ENCODE results near the gene TRIM72. TPM values are rescaled to one million over a fixed set of nuclear protein-coding genes. Genes with fewer than 3 reads are reported as not detected.
"Not testable (repeated sequence)": the region's sequence is repeated elsewhere in the genome, so short reads cannot be mapped to it uniquely, and the experiment has no call there.

TRIM72 gene
- total RNA-seq, 1 donor from 2014 or later, result not detected

DNA sequence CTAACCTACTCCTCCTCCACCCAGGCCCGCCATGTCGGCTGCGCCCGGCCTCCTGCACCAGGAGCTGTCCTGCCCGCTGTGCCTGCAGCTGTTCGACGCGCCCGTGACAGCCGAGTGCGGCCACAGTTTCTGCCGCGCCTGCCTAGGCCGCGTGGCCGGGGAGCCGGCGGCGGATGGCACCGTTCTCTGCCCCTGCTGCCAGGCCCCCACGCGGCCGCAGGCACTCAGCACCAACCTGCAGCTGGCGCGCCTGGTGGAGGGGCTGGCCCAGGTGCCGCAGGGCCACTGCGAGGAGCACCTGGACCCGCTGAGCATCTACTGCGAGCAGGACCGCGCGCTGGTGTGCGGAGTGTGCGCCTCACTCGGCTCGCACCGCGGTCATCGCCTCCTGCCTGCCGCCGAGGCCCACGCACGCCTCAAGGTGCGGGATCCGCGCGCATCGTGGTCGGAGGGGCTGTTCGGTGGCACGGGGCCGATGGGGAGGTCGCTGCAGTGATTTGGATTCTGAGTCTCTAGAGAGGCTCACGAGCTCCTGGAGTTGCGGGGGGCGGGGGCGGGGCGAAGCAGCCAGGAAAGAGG, 878 bp downstream of the TRIM72 start:
- no peak for DNase-seq (ENCODE audit: low read depth in 2 of 2)

DNA sequence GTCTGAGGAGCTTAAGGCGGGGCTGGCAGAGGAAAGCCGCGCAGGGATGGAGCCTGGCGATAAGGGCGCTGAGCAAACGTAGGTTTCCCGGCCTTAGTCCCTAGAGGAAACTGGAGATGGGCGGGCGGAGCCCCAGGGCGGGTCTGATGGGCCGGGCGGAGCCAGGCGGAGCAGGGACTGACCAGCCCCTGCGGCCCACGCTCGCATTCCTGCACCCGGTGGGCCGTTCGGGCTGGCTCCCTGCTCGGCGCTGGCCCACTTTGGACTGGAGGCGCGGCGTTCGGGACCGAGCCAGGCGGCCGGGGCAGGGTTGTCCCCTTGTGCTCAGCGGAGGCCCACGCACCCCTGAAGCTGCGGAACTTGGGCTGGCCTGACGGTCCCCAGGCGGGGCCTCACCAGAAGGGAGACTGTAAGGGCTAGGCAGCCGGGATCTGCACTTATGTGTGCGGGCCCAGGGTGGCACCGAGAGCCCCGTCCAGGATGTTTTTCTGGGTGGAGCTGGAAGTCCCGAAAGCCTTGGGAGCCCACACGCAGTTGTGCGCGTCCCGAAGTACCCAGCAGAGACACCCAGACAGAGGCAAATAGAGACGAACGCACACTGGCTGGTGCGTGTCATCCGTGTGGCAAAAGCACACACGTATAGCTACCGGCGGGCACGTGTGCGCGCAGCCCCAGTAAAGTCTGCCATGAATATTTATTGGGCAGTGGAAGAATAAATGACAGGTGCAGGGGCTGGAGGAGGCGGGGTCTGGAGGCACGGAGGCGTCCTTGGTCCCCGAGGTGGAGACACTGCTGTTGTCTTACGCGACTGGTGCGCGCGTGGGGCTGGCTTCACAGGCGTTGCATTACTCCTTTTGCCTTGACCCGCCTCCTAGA, 1.6 kb downstream of the TRIM72 start:
- peak; percentile 18 to 26 for DNase-seq (ENCODE audit: low read depth in 2 of 2)

DNA sequence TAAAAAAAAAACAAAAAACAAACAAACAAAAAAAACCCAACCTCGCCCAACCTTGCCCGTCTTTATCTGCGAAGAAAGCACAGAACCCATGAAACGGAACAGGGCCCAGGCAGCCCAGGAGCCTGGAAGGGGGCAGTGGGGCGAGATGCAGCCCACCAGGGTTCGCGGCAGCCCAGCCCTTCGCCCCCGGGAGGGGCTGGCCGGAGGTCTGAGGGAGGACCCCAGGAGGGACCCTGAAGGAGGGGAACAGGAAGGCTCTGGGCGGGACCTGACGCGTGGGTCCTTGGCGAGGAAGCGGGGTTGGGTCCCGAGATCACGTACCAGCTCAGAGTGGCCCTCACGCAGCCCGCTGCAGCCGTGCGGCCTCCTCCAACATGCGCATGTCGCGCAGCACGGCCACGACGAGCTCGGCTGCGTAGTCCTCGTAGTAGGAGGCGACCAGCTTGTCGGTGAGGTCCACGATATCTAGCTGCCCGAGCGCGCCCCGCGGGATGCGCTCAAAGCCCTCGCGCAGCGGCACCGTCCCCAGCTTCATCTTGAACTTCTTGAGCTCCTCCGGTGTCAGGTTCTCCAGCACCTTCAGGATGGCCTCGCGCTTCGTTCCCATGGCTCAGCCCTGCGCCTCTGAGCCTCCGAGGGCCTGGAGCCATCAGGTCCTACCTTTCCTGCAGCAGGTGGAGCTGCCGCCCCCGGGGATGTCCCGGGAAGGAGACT, 2.7 kb downstream of the TRIM72 start, which contains the start of gene PYDC1:
Gene PYDC1, minus strand, starts transcription at position 714 of the 714 bp plus-strand sequence. Its CDS starts 107 bp downstream, at position 607.
- no peak for DNase-seq (ENCODE audit: low read depth in 2 of 2)

DNA sequence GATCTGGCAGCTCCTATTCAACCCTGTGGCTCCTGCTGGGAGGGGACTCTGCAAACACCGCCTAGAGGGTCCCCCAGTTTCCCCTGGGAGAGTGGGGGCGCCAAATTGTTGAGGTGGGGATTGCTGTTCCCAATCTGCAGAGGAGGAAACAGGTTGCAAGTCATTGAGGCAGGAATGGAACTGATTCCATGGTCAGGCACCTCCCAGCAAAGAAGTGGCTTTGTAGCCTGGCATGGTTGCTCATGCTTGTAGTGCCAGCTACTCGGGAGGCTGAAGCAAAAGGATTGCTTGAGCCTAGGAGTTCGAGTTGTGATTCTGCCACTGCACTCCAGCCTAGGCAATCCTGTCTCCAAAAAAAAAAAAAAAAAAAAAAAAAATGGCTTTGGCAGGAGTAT, 3.2 kb downstream of the TRIM72 start:
- DNase-seq (ENCODE audit: low read depth in 2 of 2), result no peak

DNA sequence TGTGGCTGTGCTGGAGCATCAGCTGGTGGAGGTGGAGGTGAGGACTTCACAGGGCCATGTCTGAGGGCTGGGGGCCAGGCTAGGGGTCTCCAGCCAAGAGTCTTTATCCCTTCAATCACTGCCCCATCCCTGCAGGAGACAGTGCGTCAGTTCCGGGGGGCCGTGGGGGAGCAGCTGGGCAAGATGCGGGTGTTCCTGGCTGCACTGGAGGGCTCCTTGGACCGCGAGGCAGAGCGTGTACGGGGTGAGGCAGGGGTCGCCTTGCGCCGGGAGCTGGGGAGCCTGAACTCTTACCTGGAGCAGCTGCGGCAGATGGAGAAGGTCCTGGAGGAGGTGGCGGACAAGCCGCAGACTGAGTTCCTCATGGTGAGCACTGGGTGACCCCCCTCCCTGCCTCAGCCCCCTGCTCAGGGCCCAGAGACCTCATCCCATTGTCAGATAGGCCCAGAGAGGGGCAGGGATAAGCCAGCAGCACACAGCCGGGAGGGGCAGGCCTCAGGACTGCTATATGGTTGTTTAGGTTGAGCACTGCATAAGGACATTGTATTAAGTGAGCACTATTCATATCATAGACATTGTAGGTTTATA, 5.3 kb downstream of the TRIM72 start:
- DNase-seq (ENCODE audit: low read depth in 2 of 2), result no peak

DNA sequence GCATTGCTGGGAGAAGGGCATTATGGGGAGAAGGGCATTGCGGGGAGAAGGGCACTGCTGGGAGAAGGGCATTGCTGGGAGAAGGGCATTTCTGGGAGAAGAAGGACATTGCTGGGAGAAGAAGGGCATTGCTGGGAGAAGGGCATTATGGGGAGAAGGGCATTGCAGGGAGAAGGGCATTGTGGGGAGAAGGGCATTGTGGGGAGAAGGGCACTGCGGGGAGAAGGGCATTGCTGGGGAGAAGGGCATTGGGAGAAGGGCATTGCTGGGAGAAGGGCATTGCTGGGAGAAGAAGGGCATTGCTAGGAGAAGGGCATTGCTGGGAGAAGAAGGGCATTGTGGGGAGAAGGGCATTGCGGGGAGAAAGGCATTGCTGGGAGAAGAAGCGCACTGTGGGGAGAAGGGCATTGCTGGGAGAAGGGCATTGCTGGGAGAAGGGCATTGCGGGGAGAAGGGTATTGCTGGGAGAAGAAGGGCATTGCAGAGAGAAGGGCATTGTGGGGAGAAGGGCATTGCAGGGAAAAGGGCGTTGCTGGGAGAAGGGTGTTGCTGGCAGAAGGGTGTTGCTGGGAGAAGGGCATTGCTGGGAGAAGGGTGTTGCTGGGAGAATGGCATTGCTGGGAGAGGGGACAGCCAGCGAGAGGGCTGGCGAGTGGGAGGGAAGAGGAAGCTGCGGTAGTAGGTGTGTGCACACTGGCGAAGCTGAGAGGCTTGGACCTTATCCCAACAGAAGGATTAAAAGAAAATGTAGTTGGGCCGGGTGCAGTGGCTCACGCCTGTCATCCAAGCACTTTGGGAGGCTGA, 7.6 kb downstream of the TRIM72 start:
- DNase-seq (ENCODE audit: low read depth in 2 of 2), result no peak

DNA sequence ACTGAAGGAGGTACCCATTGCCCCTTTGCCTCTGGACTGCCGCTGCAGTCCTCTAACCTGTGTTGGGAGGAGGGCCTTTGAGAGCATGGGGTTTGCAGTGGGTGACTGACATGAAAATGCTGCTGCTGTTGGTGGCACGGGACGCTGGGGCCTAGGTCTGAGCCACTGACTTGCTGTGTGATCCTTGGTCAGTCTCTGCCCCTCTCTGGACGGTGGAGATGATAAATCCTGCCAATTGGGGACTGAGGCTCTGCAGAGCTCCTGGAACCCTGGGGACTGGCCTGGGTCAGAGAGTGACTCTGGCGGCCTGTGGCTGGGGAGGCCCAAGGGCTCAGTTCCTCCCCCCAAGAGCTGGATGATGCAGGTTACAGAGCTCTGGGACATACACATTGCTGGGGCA, 9.1 kb downstream of the TRIM72 start:
- DNase-seq (ENCODE audit: low read depth in 2 of 2), result no peak

DNA sequence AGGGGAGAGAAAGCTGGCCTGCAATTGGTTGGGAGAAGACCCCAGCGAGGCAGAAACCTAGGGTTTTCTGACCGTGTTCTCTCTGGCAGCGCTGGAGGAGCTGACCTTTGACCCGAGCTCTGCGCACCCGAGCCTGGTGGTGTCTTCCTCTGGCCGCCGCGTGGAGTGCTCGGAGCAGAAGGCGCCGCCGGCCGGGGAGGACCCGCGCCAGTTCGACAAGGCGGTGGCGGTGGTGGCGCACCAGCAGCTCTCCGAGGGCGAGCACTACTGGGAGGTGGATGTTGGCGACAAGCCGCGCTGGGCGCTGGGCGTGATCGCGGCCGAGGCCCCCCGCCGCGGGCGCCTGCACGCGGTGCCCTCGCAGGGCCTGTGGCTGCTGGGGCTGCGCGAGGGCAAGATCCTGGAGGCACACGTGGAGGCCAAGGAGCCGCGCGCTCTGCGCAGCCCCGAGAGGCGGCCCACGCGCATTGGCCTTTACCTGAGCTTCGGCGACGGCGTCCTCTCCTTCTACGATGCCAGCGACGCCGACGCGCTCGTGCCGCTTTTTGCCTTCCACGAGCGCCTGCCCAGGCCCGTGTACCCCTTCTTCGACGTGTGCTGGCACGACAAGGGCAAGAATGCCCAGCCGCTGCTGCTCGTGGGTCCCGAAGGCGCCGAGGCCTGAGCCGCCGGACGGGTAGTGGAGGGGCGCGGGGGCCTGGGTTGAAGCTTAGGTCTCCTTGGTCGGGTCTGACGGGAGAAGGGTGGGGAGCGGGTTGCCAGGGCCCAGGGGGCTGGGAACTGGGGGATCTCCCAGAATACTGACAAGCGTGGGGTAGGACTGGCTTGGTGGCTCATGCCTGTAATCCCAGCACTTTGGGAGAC, 10.4 kb downstream of the TRIM72 start:
- DNase-seq (ENCODE audit: low read depth in 2 of 2), result no peak

DNA sequence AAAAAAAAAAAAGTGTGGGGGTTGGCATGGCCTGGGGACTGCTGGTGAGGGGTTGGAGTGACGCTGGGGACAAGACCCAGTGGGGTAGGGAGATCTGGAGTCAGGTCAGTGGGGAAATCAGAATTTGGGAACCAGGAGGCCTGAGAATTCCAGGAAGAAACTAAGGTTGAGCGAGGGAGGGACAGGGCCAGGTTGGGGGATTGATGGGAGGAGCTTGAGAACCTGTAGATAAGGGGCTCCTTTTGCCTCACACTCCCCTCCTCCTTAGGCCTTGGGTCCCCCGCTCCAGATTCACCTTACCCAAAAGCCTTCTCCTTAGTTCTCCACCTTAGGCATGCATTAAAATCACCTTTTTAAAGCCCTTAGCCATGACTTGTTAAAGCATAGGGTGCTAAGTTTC, 11.3 kb downstream of the TRIM72 start:
- DNase-seq (ENCODE audit: low read depth in 2 of 2), result no peak

DNA sequence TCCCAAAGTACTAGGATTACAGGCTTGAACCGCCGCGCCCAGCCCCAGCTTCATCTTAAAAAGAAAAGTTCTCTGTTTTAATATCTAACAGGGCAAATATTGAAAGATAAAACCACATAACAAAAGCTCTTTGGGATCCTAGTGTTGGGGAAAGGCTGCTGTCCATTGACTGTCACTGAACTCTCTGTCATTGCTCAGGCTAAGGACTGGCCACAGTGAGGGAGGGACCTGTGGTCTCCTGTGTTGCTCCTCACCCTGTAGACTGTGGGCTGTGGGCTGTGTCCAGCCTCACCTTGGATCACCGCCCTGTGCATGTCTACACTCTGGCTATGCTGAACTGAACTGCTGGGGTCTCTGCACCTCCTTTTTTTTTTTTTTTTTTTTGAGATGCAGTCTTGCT, 14.3 kb downstream of the TRIM72 start:
- DNase-seq (ENCODE audit: low read depth in 2 of 2), result no peak

DNA sequence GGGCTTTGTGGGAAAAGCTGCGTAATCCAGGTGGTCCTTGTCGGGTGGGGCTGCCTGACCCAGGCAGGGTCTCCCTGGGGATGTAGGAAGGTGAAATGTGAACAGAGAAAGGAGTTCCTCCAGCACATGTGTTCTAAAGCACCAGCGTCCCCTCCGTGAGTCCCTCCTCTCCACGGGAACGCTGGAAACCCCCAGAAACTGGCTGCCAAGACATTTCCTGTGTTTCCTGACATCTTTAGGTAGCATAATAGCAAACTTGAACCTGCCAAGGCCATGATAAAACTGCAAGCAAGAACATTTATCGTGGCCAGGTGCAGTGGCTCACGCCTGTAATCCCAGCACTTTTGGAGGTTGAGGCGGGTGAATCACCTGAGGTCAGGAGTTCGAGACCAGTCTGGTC, 15.6 kb downstream of the TRIM72 start:
- peak; percentile 31 to 37 for DNase-seq (ENCODE audit: low read depth in 2 of 2)

DNA sequence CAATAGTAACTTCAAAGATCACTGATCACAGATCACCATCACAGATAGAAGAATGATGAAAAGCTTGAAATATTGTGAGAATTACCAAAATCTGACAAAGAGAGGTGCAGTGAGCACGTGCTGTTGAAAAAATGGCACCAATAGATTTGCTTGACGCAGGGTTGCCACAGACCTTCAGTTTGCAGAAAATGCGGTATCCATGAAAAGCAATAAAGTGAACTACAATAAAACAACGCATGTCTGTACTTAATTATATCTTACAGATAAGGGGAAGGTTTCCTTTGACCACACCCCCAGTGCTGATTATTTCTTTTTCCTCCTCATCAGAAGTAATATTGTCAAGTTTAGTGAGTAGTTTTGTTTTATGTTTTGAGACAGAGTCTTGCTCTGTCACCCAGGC, 24.1 kb downstream of the TRIM72 start:
- DNase-seq (ENCODE audit: low read depth in 2 of 2), result no peak

DNA sequence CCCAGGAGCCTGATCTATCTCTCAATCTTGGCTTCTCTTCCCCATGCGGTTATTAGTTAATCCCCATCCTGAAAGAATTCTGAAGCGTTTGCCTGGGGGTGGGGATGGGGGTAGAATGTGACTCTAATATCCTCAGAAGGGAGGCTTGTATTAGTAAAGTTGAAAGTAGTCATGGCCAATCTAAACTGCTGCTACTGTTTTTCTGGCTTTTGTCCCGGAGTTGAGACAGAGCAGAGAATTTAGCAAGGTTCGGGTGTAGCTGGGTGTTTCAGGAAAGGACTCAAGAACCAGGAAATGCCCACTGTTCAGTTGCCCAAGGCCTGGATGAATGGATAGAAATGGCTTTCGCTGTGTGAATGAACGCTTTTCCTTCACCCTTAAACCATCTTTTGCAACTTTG, 28.3 kb downstream of the TRIM72 start:
- DNase-seq (ENCODE audit: low read depth in 2 of 2), result no peak

DNA sequence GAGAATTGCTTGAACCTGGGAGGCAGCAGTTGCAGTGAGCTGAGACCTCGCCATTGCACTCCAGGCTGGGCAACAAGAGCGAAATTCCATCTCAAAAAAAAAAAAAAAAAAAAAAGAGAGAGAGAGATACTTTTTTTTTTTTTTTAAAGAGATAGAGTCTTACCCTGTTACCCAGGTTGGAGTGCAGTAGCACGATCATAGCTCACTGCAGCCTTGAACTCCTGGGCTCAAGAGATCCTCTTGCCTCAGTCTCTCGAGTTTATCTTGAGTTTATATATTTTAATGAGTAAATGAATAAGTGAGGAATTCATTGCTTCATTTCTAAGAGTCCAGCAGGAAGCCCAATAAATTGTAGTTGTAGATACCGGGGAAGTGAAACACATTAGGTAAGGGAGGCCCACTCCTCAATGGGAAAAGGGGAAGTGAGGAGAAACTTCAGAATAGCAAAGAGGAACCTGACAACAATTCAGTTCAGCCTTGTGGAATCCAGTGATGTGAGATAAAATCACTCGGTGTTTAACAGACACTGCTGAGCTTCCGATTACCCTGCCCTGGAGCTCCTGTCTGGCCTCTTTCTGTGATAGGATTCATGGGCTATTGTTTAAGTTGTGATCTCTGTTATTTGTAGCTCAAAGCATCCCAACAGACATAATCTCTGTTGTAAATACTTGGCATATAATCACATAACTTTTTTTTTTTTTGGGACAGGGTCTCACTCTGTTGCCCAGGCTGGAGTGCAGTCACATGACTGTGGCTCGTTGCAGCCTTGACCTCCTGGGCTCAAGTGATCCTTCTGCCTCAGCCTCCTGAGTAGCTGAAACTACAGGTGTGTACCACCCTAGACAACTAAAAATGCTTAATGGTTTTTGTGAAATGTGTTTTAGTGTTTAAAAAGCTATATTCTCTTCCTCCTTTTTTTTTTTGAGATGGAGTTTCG, 30.1 kb downstream of the TRIM72 start:
- no peak for DNase-seq (ENCODE audit: low read depth in 2 of 2)

DNA sequence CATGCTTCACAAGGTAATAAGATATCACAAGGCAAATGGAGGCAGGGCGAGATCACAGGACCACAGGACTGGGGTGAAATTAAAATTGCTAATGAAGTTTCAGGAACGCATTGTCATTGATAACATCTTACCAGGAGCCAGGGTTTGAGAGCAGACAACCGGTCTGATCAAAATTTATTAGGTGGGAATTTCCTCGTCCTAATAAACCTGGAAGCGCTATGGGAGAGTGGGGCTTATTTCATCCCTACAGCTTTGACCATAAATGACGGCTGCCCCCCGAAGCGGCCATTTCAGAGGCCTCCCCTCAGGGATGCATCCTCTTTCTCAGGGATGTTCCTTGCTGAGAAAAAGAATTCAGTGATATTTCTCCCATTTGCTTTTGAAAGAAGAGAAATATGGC, 31.7 kb downstream of the TRIM72 start:
- not testable (repeated sequence) for DNase-seq (ENCODE audit: low read depth in 2 of 2)

DNA sequence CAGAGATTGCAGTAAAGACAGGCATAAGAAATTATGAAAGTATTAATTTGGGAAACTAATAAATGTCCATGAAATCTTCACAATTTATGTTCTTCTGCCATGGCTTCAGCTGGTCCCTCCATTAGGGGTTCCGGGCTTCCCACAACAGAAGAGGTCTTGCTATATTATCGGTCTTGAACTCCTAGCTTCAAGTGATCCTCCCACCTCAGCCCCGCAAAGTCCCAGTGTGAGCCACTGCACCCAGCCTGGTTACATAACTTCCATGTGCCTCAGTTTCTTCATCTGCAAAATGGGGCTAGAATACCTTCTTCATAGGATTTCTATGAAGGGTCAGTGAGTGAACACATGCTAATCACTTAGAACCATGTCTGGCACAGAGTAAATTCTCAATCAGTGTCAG, 32.4 kb downstream of the TRIM72 start:
- no peak for DNase-seq (ENCODE audit: low read depth in 2 of 2)

DNA sequence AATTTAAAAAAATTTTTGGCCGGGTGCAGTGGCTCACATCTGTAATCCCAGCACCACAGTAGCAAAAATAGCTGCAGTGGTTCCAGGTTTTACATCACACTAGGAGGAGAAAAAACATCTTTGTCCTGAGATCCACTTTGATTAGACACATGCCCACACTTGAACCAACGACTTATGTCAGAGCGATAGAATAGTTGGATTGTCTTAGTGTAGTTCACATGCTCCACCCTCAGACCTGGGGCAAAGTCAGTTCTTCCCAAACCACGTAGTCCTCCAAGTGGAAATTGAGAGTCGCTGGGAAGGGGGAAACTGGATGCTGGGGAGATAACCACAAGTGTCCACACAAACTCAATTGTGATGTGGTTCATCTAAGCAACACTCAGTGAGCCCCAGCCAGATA, 34.4 kb downstream of the TRIM72 start:
- DNase-seq (ENCODE audit: low read depth in 2 of 2), result no peak

DNA sequence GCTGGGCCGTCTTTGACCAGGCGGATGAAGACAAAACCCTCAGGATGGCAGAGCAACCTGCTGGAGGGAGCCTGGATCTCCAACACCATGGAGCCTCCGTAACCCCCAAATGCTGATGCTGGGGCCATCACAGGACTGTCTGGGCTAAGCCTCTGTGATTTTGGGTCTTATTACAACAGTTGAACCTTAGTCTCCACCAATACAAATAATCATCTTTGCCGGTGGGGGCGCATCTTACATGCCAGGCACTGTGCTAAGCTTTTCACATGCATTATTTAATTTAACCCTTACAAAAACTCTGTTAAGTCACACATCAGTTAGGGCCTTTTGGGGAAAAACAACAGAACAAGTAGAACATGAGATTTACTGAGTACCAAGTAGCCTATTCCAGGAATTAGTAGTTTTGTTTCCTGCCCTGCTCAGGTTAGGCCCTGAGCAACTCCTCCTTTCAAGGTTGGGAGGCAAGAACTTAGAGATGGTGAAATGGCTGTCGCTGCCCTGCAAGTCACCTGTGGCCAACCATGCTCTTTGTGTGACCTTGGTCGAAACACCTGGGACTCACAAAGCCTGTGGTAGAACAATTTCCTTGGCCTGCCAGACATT, 37.0 kb downstream of the TRIM72 start:
- no peak for DNase-seq (ENCODE audit: low read depth in 2 of 2)

DNA sequence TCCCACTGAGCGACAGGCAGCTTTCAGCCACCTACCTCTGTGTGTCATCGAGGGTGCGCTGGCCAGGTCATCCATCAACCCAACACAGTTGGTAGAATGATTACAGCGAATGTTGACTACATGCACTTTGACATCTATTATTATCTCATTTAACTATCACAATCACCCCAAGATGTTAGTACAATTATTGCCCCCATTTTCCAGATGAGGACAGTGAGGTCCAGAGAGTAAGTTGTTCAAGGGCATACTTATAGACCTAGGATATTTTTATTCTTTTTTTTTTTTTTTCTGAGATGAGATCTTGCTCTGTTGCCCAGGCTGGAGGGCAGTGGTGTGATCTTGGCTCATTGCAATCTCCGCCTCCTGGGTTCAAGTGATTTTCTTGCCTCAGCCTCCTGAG, 37.5 kb downstream of the TRIM72 start:
- no peak for DNase-seq (ENCODE audit: low read depth in 2 of 2)

Data from lung microvascular endothelial cell (primary cell).